Temporal lobe (tissue), 2 donors: ENCODE data around the gene DET1. TPM values are rescaled to one million over a fixed set of nuclear protein-coding genes. Genes with fewer than 3 reads are reported as not detected.

Experiments used
- small RNA-seq: library from RNA; depleted of rRNA; stranded (forward); fragments of <200 nt; gene quantifications from one replicate; pipeline ENCODE3, GENCODE V24; 2014; ENCODE audit warnings: low replicate concordance
- total RNA-seq: library from RNA; depleted of rRNA; stranded (reverse); fragments of >200 nt; gene quantifications from one replicate; pipeline ENCODE4 v1.2.3, GENCODE V29; 2014

Gene DET1
- total RNA-seq, 1 donor from 2014 or later: 7.9 TPM

Small RNA genes within 50 kb of the gene (small RNA-seq; reads per million reads assigned to genes)
- gene AC013489.2: not detected

Other genes starting within 250 kb of the DET1 start
- gene MRPL46, start 79.3 kb downstream of the DET1 start, total RNA-seq: 14.5 TPM
- gene MRPS11, start 79.0 kb downstream of the DET1 start, total RNA-seq: 15.5 TPM
- gene AEN, start 74.7 kb upstream of the DET1 start, total RNA-seq: 2.7 TPM
- not detected for gene ISG20, start 92.3 kb upstream of the DET1 start, total RNA-seq